Osteoblast (primary cell): ENCODE results near the gene PLA1A. TPM values are rescaled to one million over a fixed set of nuclear protein-coding genes. Genes with fewer than 3 reads are reported as not detected.

ENCODE experiments used
- DNase-seq: peaks from one replicate; pipeline ENCODE4 v3.0.0; 2011; ENCODE audit warnings: low spot score, mixed read lengths; ENCODE audit not compliant: insufficient read length; ENCODE audit errors: missing footprints
- H2AFZ ChIP-seq: 2 replicates; pipeline ENCODE4 v1.6.0; 2011; ENCODE audit warnings: mild to moderate bottlenecking, low read length
- H3K27ac ChIP-seq: 2 replicates; pipeline ENCODE4 v1.5.1; 2011; ENCODE audit warnings: mild to moderate bottlenecking, low read depth, low read length, moderate library complexity
- H3K27me3 ChIP-seq: 2 replicates; pipeline ENCODE4 v1.6.0; 2012; ENCODE audit warnings: mild to moderate bottlenecking, control low read depth, inconsistent platforms, low read length, moderate library complexity; ENCODE audit not compliant: insufficient read depth
- H3K36me3 ChIP-seq: 2 replicates; pipeline ENCODE4 v1.5.1; 2011; ENCODE audit warnings: mild to moderate bottlenecking, low read length, control low read depth, moderate library complexity; ENCODE audit not compliant: insufficient read depth
- H3K4me1 ChIP-seq: 2 replicates; pipeline ENCODE4 v1.5.1; 2011; ENCODE audit warnings: mild to moderate bottlenecking, low read length, control low read depth, moderate library complexity; ENCODE audit not compliant: insufficient read depth
- H3K4me2 ChIP-seq: 2 replicates; pipeline ENCODE4 v1.6.0; 2011; ENCODE audit warnings: mild to moderate bottlenecking, low read length; ENCODE audit not compliant: insufficient read depth
- H3K4me3 ChIP-seq: fragments of 200-600 bp; sonication (generic); 3 replicates; pipeline ENCODE4 v1.5.1; 2012; ENCODE audit warnings: mild to moderate bottlenecking, low read length, inconsistent platforms; ENCODE audit not compliant: insufficient read depth
- H3K79me2 ChIP-seq: 2 replicates; pipeline ENCODE4 v1.6.0; 2012; ENCODE audit warnings: mild to moderate bottlenecking, low read length, control low read depth, inconsistent platforms; ENCODE audit not compliant: insufficient read depth
- H3K9me3 ChIP-seq: 2 replicates; pipeline ENCODE4 v1.5.1; 2011; ENCODE audit warnings: low read depth, low read length, control low read depth
- H4K20me1 ChIP-seq: 2 replicates; pipeline ENCODE4 v1.6.0; 2012; ENCODE audit warnings: mild to moderate bottlenecking, low read length, control low read depth; ENCODE audit not compliant: insufficient read depth
- CTCF ChIP-seq: IDR thresholded peaks from 2 replicates; pipeline ENCODE4 v1.5.1; 2011; ENCODE audit warnings: mild to moderate bottlenecking, low read depth, low read length, moderate library complexity; ENCODE audit errors: extremely low read depth
- total RNA-seq: library from RNA; depleted of rRNA; stranded (reverse); fragments of >200 nt; gene quantifications from 2 replicates; pipeline ENCODE4 v1.2.3, GENCODE V29; 2012

The PLA1A gene
- total RNA-seq, 1 donor: 0.36 TPM

GRCh38 chr3:119644481-119644880 lies 46.8 kb downstream of the PLA1A start:
- Histone ChIP-seq H2AFZ (no peak overlapping the region), H3K27ac (peak overlapping the region; percentile 83), H3K4me3 (no peak overlapping the region), H3K27me3 (no peaks in the 10 kb centered on the region), H3K9me3 (no peaks in the 10 kb centered on the region), H3K36me3 (no peaks in the 10 kb centered on the region), H3K4me2 (no peak overlapping the region), H3K79me2 (no peaks in the 10 kb centered on the region), H3K4me1 (peaks cover 34% of the 10 kb centered on the region), H4K20me1 (no peaks in the 10 kb centered on the region)
- no peak for DNase-seq
- no peak for TF ChIP-seq CTCF

- H3K27ac ChIP-seq: no peak overlapping the region
- no peaks in the 10 kb centered on the region for H3K27me3 ChIP-seq
- no peak for DNase-seq
- no peaks in the 10 kb centered on the region for H3K36me3 ChIP-seq
- no peaks in the 10 kb centered on the region for H3K79me2 ChIP-seq
- H3K4me1 ChIP-seq: peaks cover 34% of the 10 kb centered on the region
- no peak for TF ChIP-seq CTCF
- H3K4me2 ChIP-seq: no peak overlapping the region
- no peak overlapping the region for H3K4me3 ChIP-seq
- no peak overlapping the region for H2AFZ ChIP-seq
- no peaks in the 10 kb centered on the region for H3K9me3 ChIP-seq
- H4K20me1 ChIP-seq: no peaks in the 10 kb centered on the region
Measured at GRCh38 chr3:119645813-119646212, 48.1 kb downstream of the PLA1A start.

DNA sequence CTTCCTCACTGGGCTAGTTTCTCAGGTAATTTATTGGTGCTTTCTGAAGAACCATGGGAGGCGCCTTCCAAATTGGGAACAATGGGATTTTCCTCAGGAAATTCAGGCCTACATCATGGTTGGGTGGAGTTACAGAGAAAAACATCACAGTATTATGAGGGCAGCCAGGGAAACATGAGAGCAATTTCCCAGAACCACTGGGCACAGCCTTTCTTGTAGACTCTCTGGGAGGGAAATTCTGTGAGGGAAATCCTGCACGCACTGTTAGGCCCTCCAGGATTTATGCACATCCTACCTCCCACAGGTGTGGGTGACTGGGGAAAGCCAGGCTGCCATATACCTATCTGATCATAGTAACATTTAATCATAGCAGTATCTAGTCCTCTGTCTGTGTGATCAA lies 49.5 kb downstream of the PLA1A start:
- peaks cover 34% of the 10 kb centered on the region for H3K4me1 ChIP-seq
- H3K27me3 ChIP-seq: no peaks in the 10 kb centered on the region
- no peaks in the 10 kb centered on the region for H3K79me2 ChIP-seq
- H3K36me3 ChIP-seq: no peaks in the 10 kb centered on the region
- no peaks in the 10 kb centered on the region for H4K20me1 ChIP-seq
- TF ChIP-seq CTCF: no peak
- no peaks in the 10 kb centered on the region for H3K9me3 ChIP-seq
- DNase-seq: no peak
- H3K4me2 ChIP-seq: no peak overlapping the region
- peak overlapping the region; percentile 43 for H3K27ac ChIP-seq
- H3K4me3 ChIP-seq: no peak overlapping the region
- no peak overlapping the region for H2AFZ ChIP-seq

GRCh38 chr3:119647843-119648575 lies 50.3 kb downstream of the PLA1A start:
- TF ChIP-seq CTCF: no peak
- H2AFZ ChIP-seq: peak overlapping the region; percentile 38
- H4K20me1 ChIP-seq: no peaks in the 10 kb centered on the region
- no peak overlapping the region for H3K4me3 ChIP-seq
- no peaks in the 10 kb centered on the region for H3K36me3 ChIP-seq
- peak; percentile 46 for DNase-seq
- no peak overlapping the region for H3K4me2 ChIP-seq
- no peaks in the 10 kb centered on the region for H3K27me3 ChIP-seq
- H3K27ac ChIP-seq: peak overlapping the region; percentile 43
- peaks cover 27% of the 10 kb centered on the region for H3K4me1 ChIP-seq
- H3K79me2 ChIP-seq: no peaks in the 10 kb centered on the region
- no peaks in the 10 kb centered on the region for H3K9me3 ChIP-seq
